ENCODE data around the gene MTX1. TPM values are rescaled to one million over a fixed set of nuclear protein-coding genes. Genes with fewer than 3 reads are reported as not detected.
A peak's percentile ranks its signal among the peaks of the same experiment; 100 is the strongest.

MTX1 gene
- total RNA-seq, 4 donors from 2014 or later: 20.5 to 54.8 (median 40.8) TPM

- H3K4me3 ChIP-seq (ENCODE audit: low read depth, poor library complexity, severe bottlenecking): no peak overlapping the region
Measured at GRCh38 chr1:155250633-155251449, 42.3 kb downstream of the MTX1 start.

GRCh38 chr1:155251566-155251965 lies 43.1 kb downstream of the MTX1 start:
- 82 to 93% methylated on average over 7 of the region's 7 CpGs for WGBS, 2 donors
- no peak overlapping the region for H3K4me3 ChIP-seq (ENCODE audit: low read depth, poor library complexity, severe bottlenecking)
- intact Hi-C loops (cut with DNase I; ENCODE audit: low total_unique reads): loop anchor here (5.0 kb wide), 1 partner anchor 71 kb away; the partner anchor contains the start of gene RUSC1
- TF ChIP-seq CTCF (IDR thresholded peaks at IDR 0.05): no peak
- DNase-seq (ENCODE audit: low spot score in 2 of 2): no peak

More at GRCh38 chr1:155250633-155251449, 42.3 kb downstream of the MTX1 start:
- TF ChIP-seq CTCF (IDR thresholded peaks at IDR 0.05) (peak in 1 of 3 donors; percentile 99), POLR2A (IDR thresholded peaks at IDR 0.05) (no peak)
- intact Hi-C loops (cut with DNase I; ENCODE audit: low total_unique reads): loop anchor here (5.0 kb wide), 1 partner anchor 71 kb away; the partner anchor contains the start of gene RUSC1
- WGBS, 2 donors: 15 to 25% methylated on average over 12 to 20 of the region's 23 CpGs
- peak; percentile 88 to 98 for DNase-seq (ENCODE audit: low spot score in 2 of 2)

GRCh38 chr1:155253208-155253607 lies 44.7 kb downstream of the MTX1 start:
- intact Hi-C loops (cut with DNase I; ENCODE audit: low total_unique reads): loop anchor here (5.0 kb wide), 1 partner anchor 69 kb away; the partner anchor contains the start of gene RUSC1
- TF ChIP-seq CTCF (IDR thresholded peaks at IDR 0.05) (no peak), POLR2A (IDR thresholded peaks at IDR 0.05) (no peak)
- WGBS, 2 donors: 80 to 88% methylated on average over 5 of the region's 5 CpGs
- no peak for DNase-seq (ENCODE audit: low spot score in 2 of 2)
- no peak overlapping the region for H3K4me3 ChIP-seq (ENCODE audit: low read depth, poor library complexity, severe bottlenecking)

- intact Hi-C loops (cut with DNase I; ENCODE audit: low total_unique reads): loop anchor here (5.0 kb wide), 1 partner anchor 69 kb away; the partner anchor contains the start of gene RUSC1
- 52 to 59% methylated on average over 5 of the region's 5 CpGs for WGBS, 2 donors
- no peak for DNase-seq (ENCODE audit: low spot score in 2 of 2)
- TF ChIP-seq POLR2A (IDR thresholded peaks at IDR 0.05) (no peak), CTCF (IDR thresholded peaks at IDR 0.05) (no peak)
- H3K4me3 ChIP-seq (ENCODE audit: low read depth, poor library complexity, severe bottlenecking): no peak overlapping the region
Measured at GRCh38 chr1:155253797-155254196, 45.3 kb downstream of the MTX1 start.

GRCh38 chr1:155254228-155254713 lies 45.8 kb downstream of the MTX1 start:
- 34 to 42% methylated on average over 12 of the region's 12 CpGs for WGBS, 2 donors
- TF ChIP-seq CTCF (IDR thresholded peaks at IDR 0.05) (no peak), POLR2A (IDR thresholded peaks at IDR 0.05) (no peak)
- H3K4me3 ChIP-seq (ENCODE audit: low read depth, poor library complexity, severe bottlenecking): no peak overlapping the region
- no peak for DNase-seq (ENCODE audit: low spot score in 2 of 2)
- intact Hi-C loops (cut with DNase I; ENCODE audit: low total_unique reads): loop anchor here (5.0 kb wide), 1 partner anchor 68 kb away; the partner anchor contains the start of gene RUSC1

All from lower leg skin (tissue), 4 donors.